BE2C (cell line): Measurements from ENCODE around the gene CLEC1A.

ENCODE experiments used
- DNase-seq: peaks from one replicate; pipeline ENCODE4 v3.0.0-alpha.2; 2020
- H3K27me3 ChIP-seq: fragments of 250-450 bp; sonication (Bioruptor Pico); 2 replicates; pipeline ENCODE4 v1.5.1; 2020; ENCODE audit warnings: mild to moderate bottlenecking
- H3K36me3 ChIP-seq: fragments of 250-450 bp; sonication (Bioruptor Pico); 2 replicates; pipeline ENCODE4 v1.5.1; 2020; ENCODE audit warnings: mild to moderate bottlenecking
- H3K4me1 ChIP-seq: fragments of 250-450 bp; sonication (Bioruptor Pico); 2 replicates; pipeline ENCODE4 v1.5.1; 2020
- H3K4me3 ChIP-seq: 2 replicates; pipeline ENCODE4 v1.5.1; 2011; ENCODE audit warnings: low read depth, low read length
- H3K9me3 ChIP-seq: fragments of 250-450 bp; sonication (Bioruptor Pico); 2 replicates; pipeline ENCODE4 v1.5.1; 2020
- TF ChIP-seq, protein P1 (sequence below): IDR thresholded peaks from 2 replicates; pipeline ENCODE4 v1.5.1; 2012; ENCODE audit warnings: mild to moderate bottlenecking, low read depth, low read length

Gene CLEC1A

DNA sequence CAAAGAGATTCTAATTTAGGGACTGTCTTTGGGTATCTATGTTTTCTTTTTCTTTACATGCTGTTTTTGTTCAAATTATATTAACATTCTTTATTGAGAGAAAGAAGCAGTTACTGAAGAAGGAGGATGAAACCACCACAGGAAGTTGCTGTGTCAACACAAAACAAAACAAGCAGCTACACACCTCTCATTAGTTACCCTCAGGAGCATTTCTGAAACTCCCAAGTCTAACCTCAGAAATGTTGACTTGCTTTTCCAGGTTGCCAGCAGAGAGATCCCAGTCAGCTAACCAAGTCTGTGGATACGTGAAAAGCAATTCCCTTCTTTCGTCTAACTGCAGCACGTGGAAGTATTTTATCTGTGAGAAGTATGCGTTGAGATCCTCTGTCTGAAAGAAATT, 33.5 kb downstream of the CLEC1A start:
- Histone ChIP-seq H3K27me3 (no peaks in the 10 kb centered on the region; the same call in 1 of the 2 replicates), H3K36me3 (no peaks in the 10 kb centered on the region), H3K4me1 (no peaks in the 10 kb centered on the region), H3K4me3 (no peak overlapping the region), H3K9me3 (no peaks in the 10 kb centered on the region)
- TF ChIP-seq, protein P1, sequence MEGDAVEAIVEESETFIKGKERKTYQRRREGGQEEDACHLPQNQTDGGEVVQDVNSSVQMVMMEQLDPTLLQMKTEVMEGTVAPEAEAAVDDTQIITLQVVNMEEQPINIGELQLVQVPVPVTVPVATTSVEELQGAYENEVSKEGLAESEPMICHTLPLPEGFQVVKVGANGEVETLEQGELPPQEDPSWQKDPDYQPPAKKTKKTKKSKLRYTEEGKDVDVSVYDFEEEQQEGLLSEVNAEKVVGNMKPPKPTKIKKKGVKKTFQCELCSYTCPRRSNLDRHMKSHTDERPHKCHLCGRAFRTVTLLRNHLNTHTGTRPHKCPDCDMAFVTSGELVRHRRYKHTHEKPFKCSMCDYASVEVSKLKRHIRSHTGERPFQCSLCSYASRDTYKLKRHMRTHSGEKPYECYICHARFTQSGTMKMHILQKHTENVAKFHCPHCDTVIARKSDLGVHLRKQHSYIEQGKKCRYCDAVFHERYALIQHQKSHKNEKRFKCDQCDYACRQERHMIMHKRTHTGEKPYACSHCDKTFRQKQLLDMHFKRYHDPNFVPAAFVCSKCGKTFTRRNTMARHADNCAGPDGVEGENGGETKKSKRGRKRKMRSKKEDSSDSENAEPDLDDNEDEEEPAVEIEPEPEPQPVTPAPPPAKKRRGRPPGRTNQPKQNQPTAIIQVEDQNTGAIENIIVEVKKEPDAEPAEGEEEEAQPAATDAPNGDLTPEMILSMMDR, result no peak
- DNase-seq, result no peak

DNA sequence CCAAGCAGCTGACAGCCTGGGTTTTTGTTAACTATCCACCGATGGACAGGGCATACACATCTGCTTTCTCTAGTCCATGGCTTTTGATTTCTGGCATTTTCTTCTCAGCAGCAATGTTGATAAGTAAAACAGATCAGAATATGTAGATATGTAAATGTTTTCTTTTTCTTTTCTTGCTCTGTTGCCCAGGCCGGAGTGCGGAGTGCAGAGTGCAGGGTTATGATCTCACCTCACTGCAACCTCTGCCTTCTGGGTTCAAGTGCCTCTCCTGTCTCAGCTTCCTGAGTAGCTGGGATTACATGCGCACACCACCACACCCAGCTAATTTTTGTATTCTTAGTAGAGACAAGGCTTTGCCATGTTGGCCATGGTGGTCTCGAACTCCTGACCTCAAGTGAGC, 40.4 kb downstream of the CLEC1A start:
- Histone ChIP-seq H3K27me3 (no peaks in the 10 kb centered on the region; the same call in 1 of the 2 replicates), H3K4me3 (no peak overlapping the region), H3K9me3 (no peaks in the 10 kb centered on the region), H3K36me3 (no peaks in the 10 kb centered on the region), H3K4me1 (no peaks in the 10 kb centered on the region)
- no peak for DNase-seq
- TF ChIP-seq, protein P1, result no peak

DNA sequence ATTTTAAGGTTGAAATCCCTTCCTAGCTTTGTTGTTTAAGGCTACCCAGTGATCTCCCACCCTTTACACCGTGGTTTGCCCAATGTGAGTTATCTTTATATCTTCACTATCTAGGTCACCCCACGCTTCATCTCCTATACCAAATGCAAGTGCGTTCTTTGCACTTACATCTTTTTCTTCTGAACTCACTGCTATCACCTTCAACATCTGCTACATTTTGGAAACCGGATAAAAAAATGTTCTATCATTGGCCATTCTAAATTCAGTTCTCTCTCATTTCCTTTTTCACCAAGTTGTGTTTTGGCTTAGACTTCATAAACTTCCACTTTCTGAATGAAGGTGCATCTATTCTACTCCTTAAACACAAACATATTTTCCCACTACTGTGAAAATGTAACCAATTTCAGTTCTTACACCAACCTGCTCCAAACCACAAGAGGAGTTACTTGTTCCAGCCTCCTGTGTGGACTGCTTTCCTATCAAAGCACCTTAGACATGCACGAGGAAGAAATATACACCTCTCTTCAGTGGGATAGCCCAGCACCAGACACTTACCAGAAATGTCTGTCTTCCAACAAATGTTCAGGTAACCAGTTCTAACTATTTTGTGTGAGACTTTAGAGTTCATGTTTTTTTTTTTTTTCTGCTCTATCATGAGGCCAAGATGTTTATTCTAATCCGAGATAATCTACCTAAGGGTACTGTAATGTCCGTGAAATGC, 46.4 kb downstream of the CLEC1A start:
- Histone ChIP-seq H3K4me3 (no peak overlapping the region), H3K36me3 (no peaks in the 10 kb centered on the region), H3K27me3 (no peaks in the 10 kb centered on the region), H3K9me3 (no peaks in the 10 kb centered on the region), H3K4me1 (no peaks in the 10 kb centered on the region)
- no peak for DNase-seq
- TF ChIP-seq, protein P1, result no peak

DNA sequence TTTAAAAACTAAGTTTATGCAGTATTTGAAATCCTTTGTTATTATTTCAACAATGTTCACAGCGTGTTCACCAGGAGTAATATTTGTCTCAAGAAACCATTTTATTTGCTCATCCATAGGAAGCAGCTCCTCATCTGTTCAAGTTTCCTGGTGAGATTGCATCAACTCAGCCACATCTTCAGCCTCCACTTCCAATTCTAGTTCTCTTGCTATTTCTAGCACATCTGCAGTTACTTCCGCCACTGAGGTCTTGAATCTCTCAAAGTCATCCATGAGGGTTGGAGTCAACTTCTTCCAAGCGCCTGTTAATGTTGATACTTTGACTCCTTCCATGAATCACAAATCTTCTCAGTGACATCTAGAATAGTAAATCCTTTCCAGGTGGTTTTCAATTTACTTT, 50.3 kb downstream of the CLEC1A start:
- Histone ChIP-seq H3K36me3 (no peaks in the 10 kb centered on the region), H3K4me1 (no peaks in the 10 kb centered on the region), H3K4me3 (no peak overlapping the region), H3K27me3 (no peaks in the 10 kb centered on the region), H3K9me3 (no peaks in the 10 kb centered on the region)
- DNase-seq, result no peak
- TF ChIP-seq, protein P1, result no peak

DNA sequence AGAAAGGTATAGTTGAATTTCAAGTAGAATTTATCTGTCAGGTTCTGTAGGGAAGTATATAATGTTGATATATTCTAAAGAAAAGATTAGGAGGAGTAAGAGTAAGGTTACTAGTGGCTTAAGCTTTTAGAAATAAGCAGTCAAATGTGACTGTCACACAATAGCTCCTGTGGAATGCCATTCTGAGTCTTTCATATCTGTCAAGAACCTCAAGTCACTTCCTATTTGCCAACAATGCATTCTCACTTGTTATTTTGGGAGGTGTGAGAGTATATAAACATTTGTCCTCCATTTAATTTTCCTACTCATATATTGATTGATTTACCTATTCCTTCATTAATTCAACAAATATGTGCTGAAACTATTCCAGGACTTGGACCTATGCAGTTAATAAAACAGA, 56.6 kb downstream of the CLEC1A start:
- TF ChIP-seq, protein P1, result no peak
- Histone ChIP-seq H3K4me3 (no peak overlapping the region), H3K27me3 (no peaks in the 10 kb centered on the region), H3K36me3 (no peaks in the 10 kb centered on the region), H3K4me1 (no peaks in the 10 kb centered on the region), H3K9me3 (no peaks in the 10 kb centered on the region)
- DNase-seq, result no peak

DNA sequence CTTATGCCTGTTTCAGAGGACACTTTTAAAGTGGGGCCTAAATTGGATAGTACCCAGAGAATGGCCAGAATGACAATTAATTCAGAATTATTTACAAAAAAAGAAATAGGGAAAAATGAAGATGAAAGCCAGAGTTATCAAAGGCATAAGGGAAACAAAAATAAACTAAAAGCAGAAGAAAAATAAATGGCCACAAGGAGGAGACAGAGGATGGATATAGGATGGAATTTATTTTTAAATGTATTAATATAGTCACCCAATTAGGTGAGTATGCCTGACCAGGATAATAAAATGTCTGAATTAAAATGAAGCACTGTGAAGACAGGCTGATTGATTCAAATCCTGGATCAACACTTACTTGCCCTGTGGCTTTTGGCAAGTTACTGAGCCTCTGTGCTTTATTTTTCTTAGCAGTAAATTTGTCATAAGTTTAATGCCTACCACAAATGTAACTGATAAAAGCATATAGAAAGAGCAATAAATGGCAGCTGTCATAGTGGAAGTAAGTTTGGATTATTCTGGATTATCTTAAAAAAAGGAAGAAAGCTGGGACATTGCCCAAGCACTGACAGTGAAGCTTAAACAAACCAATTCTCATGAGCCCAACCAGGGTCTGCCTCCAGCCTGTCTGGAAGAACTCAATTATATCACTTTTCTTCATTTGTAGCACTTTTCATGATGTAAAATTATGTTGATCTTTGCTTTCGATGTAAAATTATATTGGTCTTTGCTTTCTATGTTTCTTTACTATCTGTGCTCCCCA, 64.8 kb downstream of the CLEC1A start:
- no peak for DNase-seq
- H3K4me3 ChIP-seq, result no peak overlapping the region
- TF ChIP-seq, protein P1, result no peak
- H3K4me1 ChIP-seq, result no peaks in the 10 kb centered on the region
- H3K27me3 ChIP-seq, result peaks cover 8% of the 10 kb centered on the region; the same call in 1 of the 2 replicates
- H3K9me3 ChIP-seq, result no peaks in the 10 kb centered on the region
- H3K36me3 ChIP-seq, result no peaks in the 10 kb centered on the region
